Kidney (tissue), 14 donors: ENCODE data around the gene CEP95. TPM values are rescaled to one million over a fixed set of nuclear protein-coding genes. Genes with fewer than 3 reads are reported as not detected.
"Not testable (repeated sequence)": the region's sequence is repeated elsewhere in the genome, so short reads cannot be mapped to it uniquely, and the experiment has no call there.

Source experiments
- DNase-seq, 5 donors: peaks; one replicate each; pipeline ENCODE4 v3.0.0-alpha.2; 2013 to 2020
- FAIRE-seq: peaks from 2 replicates; lab custom pipeline; 2012; peaks lifted over from hg19 to GRCh38; lab: Jason Lieb, UNC
- H3K27ac ChIP-seq, 2 donors: one replicate each; pipeline ENCODE4 v1.7.0; 2013; ENCODE audit warnings: low read depth in 2 of 2, low read length in 2 of 2, inconsistent platforms in 1 of 2
- H3K27me3 ChIP-seq: one replicate; pipeline ENCODE4 v1.7.1; 2013; ENCODE audit warnings: low read length, inconsistent platforms; ENCODE audit not compliant: control insufficient read depth, insufficient read depth
- H3K36me3 ChIP-seq, 3 donors: one replicate each; pipeline versions ENCODE4 v1.7.0 to v1.7.1; 2013; ENCODE audit warnings: low read length in 3 of 3, control low read depth in 1 of 3, inconsistent platforms in 1 of 3; ENCODE audit not compliant: insufficient read depth in 3 of 3, control insufficient read depth in 2 of 3
- H3K4me1 ChIP-seq, 3 donors: one replicate each; pipeline versions ENCODE4 v1.7.0 to v1.7.1; 2013; ENCODE audit warnings: low read length in 3 of 3, inconsistent platforms in 1 of 3, low read depth in 1 of 3; ENCODE audit not compliant: control insufficient read depth in 2 of 3, insufficient read depth in 2 of 3
- H3K4me3 ChIP-seq, 3 donors: one replicate each; pipeline versions ENCODE4 v1.7.0 to v1.8.1; 2013; ENCODE audit warnings: low read length in 3 of 3, control low read depth in 1 of 3, inconsistent platforms in 1 of 3
- H3K9ac ChIP-seq, 3 donors: one replicate each; pipeline versions ENCODE4 v1.7.0 to v1.7.1; 2013; ENCODE audit warnings: low read length in 3 of 3, control low read depth in 1 of 3, inconsistent platforms in 1 of 3
- H3K9me3 ChIP-seq, 3 donors: one replicate each; pipeline versions ENCODE4 v1.7.0 to v1.7.1; 2013; ENCODE audit warnings: low read length in 3 of 3, control low read depth in 1 of 3, inconsistent platforms in 1 of 3; ENCODE audit not compliant: control insufficient read depth in 2 of 3, insufficient read depth in 1 of 3
- CTCF ChIP-seq: IDR thresholded peaks from 3 replicates; pipeline ENCODE4 v1.5.1; 2012; ENCODE audit warnings: mild to moderate bottlenecking, moderate library complexity, borderline replicate concordance; ENCODE audit not compliant: insufficient read depth; ENCODE audit errors: extremely low read depth
- intact Hi-C: fragments of 100-400 bp; cut with DNase I; formaldehyde crosslinking; loops from one replicate; pipeline ENCODE4 v1.11.1; 2022
- polyA plus RNA-seq: library from polyadenylated mRNA; stranded (reverse); fragments of 350-450 nt; fragmentation: Illumina TruSeq; extraction: RNeasy Lipid Tissue Mini Kit (QIAGEN cat#74804); gene quantifications from one replicate; pipeline ENCODE4 v1.2.3, GENCODE V29; 2014; ENCODE audit warnings: low read depth, low replicate concordance; ENCODE audit not compliant: insufficient read depth
- total RNA-seq: library from RNA; stranded (reverse); fragmentation: NEBNext Ultra II Directional; extraction: Animal tissue kit (Norgen Biotek cat#: 25700); gene quantifications from one replicate; pipeline ENCODE4 v1.2.1, GENCODE V29; 2021
- donor health status: control.
- donor health status: control.
- donor health status: control.
- donor health status: control.
- donor health status: control.
- donor health status: DM: yes; HTN: yes; CAD: no.
- donor health status: Normal renal cell carcinoma (clear cell type).

Gene CEP95
- total and polyA plus RNA-seq, 2 donors from 2014 or later, result 25.3 to 49.3 TPM

- H3K27ac ChIP-seq, result no peak overlapping the region
- H3K9me3 ChIP-seq, result no peaks in the 10 kb centered on the region
- no peak overlapping the region for H3K9ac ChIP-seq
- no peak overlapping the region for H3K4me3 ChIP-seq
- DNase-seq (no peak), FAIRE-seq (no peak)
- TF ChIP-seq CTCF, result no peak
- intact Hi-C loops, result no loop called here
- H3K27me3 ChIP-seq, result no peaks in the 10 kb centered on the region
- H3K36me3 ChIP-seq, result no peaks in the 10 kb centered on the region
- peaks cover 0 to 2% (median 0%) of the 10 kb centered on the region in 3 donors for H3K4me1 ChIP-seq
These were observed 45.0 kb upstream of the CEP95 start for GRCh38 chr17:64461788-64462187.

GRCh38 chr17:64466019-64466735 is 40.6 kb upstream of the CEP95 start:
- Histone ChIP-seq H3K27ac (no peak overlapping the region), H3K36me3 (no peaks in the 10 kb centered on the region), H3K27me3 (no peaks in the 10 kb centered on the region), H3K4me3 (no peak overlapping the region), H3K9me3 (no peaks in the 10 kb centered on the region), H3K4me1 (no peaks in the 10 kb centered on the region), H3K9ac (no peak overlapping the region)
- no peak for DNase-seq
- intact Hi-C loops, result no loop called here
- FAIRE-seq, result no peak
- TF ChIP-seq CTCF, result no peak

- H3K27me3 ChIP-seq, H3K9ac ChIP-seq, H3K36me3 ChIP-seq, H3K4me3 ChIP-seq, DNase-seq, H3K4me1 ChIP-seq, intact Hi-C loops, FAIRE-seq, H3K9me3 ChIP-seq, H3K27ac ChIP-seq: not testable (repeated sequence)
These were observed 39.9 kb upstream of the CEP95 start for GRCh38 chr17:64466834-64467233.

GRCh38 chr17:64470625-64471024 is 36.2 kb upstream of the CEP95 start:
- no peak for FAIRE-seq
- Histone ChIP-seq H3K27ac (no peak overlapping the region), H3K36me3 (no peaks in the 10 kb centered on the region), H3K27me3 (no peaks in the 10 kb centered on the region), H3K4me1 (no peaks in the 10 kb centered on the region), H3K4me3 (no peak overlapping the region), H3K9ac (no peak overlapping the region), H3K9me3 (no peaks in the 10 kb centered on the region)
- peak in 2 of 5 donors; percentile 8 to 15 for DNase-seq
- intact Hi-C loops, result no loop called here
- TF ChIP-seq CTCF, result no peak
